GM21390 (cell line): ENCODE results near the gene SULF2.
"Not testable (repeated sequence)": the region's sequence is repeated elsewhere in the genome, so short reads cannot be mapped to it uniquely, and the experiment has no call there.

Experiments used
- ATAC-seq: cut with Tn5 transposase; IDR thresholded peaks from one replicate; pipeline ENCODE4 v1.9.1; 2021; ENCODE audit not compliant: unreplicated experiment

SULF2 gene

GRCh38 chr20:47785311-47785853 lies at the start of gene SULF2:
SULF2 (minus strand) TSS chr20:47785481; CDS start chr20:47757363, 28,118 bp downstream.
- ATAC-seq = no peak

GRCh38 chr20:47831675-47832074 lies 46.4 kb upstream of the SULF2 start:
- ATAC-seq = not testable (repeated sequence)

GRCh38 chr20:47826716-47827115 lies 41.4 kb upstream of the SULF2 start:
- not testable (repeated sequence) for ATAC-seq

- not testable (repeated sequence) for ATAC-seq
These were observed 40.7 kb upstream of the SULF2 start for GRCh38 chr20:47826006-47826405.

- no peak for ATAC-seq
These were observed 39.9 kb upstream of the SULF2 start for GRCh38 chr20:47825011-47825762.

- ATAC-seq = not testable (repeated sequence)
These were observed 38.7 kb upstream of the SULF2 start for GRCh38 chr20:47823941-47824340.

GRCh38 chr20:47821481-47822100 lies 36.3 kb upstream of the SULF2 start:
- no peak for ATAC-seq

GRCh38 chr20:47818996-47819609 lies 33.8 kb upstream of the SULF2 start:
- ATAC-seq = no peak

- ATAC-seq = no peak
These were observed 33.2 kb upstream of the SULF2 start for GRCh38 chr20:47818466-47818865.

GRCh38 chr20:47818016-47818415 lies 32.7 kb upstream of the SULF2 start:
- ATAC-seq = no peak

- no peak for ATAC-seq
These were observed 32.3 kb upstream of the SULF2 start for GRCh38 chr20:47817573-47817972.

GRCh38 chr20:47816487-47817451 lies 31.5 kb upstream of the SULF2 start:
- no peak for ATAC-seq

GRCh38 chr20:47815866-47816265 lies 30.6 kb upstream of the SULF2 start:
- ATAC-seq = no peak

GRCh38 chr20:47815416-47815806 lies 30.1 kb upstream of the SULF2 start:
- no peak for ATAC-seq

- ATAC-seq = no peak
These were observed 29.5 kb upstream of the SULF2 start for GRCh38 chr20:47814632-47815415.

GRCh38 chr20:47810721-47811347 lies 25.6 kb upstream of the SULF2 start:
- no peak for ATAC-seq

GRCh38 chr20:47810116-47810677 lies 24.9 kb upstream of the SULF2 start:
- ATAC-seq = no peak

- ATAC-seq = no peak
These were observed 24.1 kb upstream of the SULF2 start for GRCh38 chr20:47809161-47809960.
